GM18517 (cell line): Measurements from ENCODE around the gene MGLL.

Experiments used
- ATAC-seq: cut with Tn5 transposase; IDR thresholded peaks from one replicate; pipeline ENCODE4 v1.9.1; 2021; ENCODE audit warnings: mild to moderate bottlenecking, moderate library complexity; ENCODE audit not compliant: unreplicated experiment

MGLL gene

DNA sequence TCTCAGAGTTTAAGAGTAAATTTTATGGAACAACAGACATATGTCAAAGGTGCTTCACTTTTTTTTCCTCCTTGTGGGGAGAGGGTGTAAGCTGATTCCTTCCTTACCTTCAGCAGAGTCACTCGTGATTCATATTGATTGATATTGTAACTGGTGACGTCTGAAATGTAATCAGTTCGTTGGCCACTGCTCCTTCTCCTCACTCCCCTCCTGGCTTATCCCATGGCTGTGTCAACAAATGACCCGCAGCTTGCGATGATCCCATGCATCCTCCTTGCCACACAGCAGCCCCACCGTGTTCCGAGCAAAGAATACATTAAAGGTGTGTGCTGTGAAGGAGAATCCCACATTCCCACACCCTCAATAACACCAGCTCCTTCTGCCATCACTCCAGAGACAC is 7.3 kb downstream of the MGLL start:
- ATAC-seq = no peak

DNA sequence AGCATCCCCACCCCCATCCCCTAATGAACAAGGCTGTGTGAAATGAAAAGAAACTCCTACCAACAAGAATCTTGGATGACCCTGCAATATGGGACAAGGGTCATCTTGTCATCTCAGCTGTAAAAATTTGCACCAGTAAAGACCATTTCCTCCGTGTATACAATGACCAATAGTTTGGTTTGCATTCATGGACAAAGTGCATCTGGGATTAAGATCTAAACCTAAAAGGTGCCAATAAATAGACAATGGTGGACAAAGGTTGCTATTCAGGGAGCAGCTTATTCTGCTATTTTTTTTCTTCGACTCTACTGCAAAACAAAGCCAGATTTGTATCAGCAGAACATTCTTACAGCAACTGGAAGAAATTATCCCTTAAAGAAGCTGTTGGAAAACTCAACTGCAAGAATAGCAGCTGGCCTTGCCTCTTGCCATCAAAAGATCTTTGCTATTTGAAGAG is 8.0 kb downstream of the MGLL start:
- ATAC-seq = no peak

DNA sequence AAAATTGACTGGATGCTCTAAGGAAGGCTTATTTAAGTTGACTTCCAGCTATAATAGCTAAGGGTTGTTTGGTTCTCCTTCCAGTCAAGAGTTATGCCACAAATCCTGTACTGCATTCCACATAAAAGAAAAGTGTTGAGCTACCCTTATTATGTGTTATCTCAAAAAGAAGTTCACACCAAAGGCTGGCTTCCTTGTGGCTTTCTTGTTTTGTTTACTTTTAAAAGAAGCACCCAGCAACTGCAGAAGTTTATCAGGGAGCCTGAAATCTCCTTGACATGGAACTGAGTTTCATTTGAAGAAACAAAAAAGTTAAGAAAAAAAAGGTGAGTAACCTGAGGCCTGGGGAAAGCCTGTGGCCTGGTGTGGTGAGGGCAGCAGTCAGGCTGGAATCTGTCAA is 10.2 kb downstream of the MGLL start:
- no peak for ATAC-seq

DNA sequence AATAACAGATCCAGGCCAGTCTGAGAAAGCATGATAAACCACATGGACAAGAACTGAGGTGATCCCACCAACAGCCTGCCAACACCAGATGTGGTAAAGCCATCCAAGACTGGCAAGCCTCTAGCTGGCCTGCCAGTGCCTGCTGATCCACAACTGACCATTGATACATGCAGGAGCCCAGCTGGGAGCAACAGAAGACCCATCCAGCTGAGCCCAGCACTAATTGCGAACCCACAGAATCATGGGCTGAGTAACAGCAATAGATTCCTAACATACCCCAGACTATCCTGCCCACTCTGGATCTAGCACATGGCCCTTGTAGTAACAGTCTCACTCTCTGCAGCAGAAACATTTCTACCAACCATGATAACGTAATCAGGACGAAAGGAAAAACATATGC is 10.6 kb downstream of the MGLL start:
- no peak for ATAC-seq

DNA sequence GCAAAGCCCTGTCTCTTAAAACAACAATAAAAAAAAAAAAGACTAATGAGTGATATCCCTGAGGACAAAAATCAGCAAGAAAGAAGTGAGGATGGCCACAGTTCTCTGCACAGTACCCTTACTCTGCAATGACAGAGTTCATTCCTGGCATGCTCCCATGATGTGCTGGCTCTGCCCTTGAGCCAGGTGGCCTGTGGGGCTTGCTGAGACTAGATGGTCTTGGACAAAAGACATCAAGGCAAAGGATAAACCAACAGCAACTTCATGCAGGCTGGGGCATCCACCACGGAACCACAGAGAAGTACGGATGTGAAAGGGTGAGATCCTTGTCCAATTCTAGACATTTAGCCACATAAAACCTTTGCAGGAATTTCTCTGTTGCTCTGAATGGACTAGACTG is 12.7 kb downstream of the MGLL start:
- ATAC-seq = no peak

DNA sequence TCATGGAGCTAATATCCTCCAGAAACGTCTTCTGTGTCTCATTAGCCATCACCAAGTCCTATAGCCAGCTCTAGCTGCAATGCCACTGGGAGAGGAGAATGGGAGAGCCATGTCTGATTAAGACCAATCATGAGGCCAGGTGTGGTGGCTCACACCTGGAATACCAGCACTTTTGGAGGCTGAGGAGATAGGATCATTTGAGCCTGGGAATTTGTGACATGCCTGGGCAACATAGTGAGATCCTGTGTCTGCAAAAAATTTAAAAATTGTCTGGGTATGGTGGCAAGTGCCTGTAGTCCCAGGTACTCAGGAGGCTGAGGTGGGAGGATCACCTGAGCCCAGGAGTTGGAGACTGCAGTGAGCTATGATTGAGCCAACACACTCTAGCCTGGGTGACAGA is 13.1 kb downstream of the MGLL start:
- no peak for ATAC-seq

DNA sequence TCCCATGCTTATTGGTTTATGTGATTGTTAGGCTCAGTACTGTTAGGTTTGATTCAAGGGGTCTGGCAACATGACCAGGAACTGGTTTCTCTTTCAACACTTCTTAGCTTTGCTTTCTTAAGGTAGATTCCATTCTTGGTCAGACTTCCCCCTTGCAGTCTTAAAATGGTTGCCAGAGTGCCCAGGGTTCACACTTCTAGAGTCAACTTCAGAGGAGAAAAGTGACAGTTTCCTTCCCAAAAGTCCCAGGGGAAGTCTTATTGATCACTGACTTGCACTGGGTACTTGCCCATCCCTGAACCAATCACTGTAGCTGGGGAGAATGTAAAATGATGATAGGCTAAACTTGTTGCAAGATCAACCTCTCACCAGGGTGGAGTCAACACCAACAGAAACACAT is 14.1 kb downstream of the MGLL start:
- ATAC-seq = no peak

DNA sequence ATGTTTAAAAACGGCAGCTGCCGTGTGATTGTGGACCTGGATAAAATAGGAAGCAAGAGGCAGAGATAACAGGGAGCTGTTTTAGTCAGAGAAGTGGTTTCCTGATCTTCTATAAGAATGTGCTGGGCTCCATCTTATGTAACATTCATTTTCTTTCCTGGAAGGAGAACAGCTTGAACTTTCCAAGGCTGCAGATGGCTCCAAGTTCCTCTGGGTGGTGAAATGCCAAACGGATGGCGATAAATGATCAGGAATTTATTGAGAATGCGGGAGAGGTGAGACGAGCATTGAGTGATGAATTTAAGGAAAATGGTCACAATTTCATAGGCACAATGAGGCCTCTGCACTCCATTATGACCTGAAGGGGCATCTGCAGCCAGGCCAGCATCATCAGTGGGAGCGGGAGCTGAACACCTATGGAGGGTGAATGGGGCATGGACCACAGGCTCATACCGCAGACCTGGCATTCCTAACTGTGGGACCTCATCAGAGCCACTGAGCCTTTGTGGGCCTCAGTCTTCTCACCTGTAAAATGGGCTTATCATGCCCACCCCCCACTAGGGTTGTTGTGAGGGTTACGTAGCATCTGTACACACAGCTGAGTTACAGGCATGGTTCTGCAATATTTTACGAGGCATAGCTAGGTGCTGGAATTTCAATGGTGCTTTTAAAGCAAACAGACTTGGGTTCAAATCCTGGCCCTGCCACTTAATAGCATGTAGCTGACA is 17.1 kb downstream of the MGLL start:
- ATAC-seq = no peak

DNA sequence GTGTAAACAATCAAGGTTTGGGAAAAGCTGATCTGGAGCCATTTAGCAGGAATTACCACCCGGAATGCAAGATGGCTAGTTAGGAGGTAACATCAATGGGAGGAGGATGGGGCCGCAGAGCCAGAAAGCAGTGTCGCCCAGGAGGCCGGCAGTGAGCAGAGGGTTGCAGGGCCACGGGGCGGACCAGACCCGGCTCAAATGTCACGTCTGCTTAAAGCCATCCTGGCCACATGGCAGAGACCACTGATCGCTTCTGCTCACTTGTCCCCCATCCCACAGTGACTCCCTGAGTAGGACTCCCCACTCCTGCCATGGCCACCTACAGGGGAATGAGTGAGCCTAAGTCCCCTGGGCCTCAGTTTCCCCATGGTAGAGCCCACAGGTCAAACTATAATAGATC is 18.2 kb downstream of the MGLL start:
- ATAC-seq = no peak

DNA sequence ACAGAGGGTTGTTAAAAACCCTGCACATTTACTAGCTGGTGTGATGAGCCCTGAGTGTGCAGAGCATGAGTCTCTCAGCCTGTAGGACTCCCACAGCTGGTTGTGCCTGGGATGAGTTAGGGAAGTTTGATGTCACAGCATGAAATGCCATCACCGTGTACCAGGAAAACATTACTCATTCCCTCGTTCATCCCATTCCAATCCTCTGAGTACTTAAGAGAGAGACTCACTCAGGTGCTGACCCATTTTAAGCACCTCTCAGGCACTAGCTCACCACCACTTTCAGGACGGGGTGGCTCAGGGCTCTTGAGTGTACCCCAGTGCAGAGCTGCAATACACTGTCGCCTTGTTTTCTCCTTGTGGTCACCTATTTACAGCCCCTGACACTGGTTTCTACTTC is 18.7 kb downstream of the MGLL start:
- ATAC-seq = no peak

DNA sequence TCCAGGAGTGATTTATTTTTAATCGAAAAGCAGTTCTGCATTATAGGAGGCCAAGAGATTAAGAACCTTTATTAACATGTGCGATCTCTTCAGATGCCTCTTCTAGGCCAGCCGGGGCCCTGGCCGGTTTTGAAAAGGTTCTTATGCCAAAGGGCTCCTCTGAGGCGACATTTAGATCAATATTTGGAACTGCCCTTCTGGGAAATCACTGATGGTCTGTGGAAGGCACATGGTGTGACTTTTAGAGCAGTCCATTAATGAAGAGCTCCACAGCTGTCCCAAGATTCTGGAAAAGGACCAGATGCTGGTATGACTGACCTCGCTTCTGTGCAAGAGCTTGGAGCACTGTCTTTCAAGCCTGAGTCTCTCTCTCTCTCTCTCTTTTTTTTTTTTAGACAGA is 19.7 kb downstream of the MGLL start:
- no peak for ATAC-seq

DNA sequence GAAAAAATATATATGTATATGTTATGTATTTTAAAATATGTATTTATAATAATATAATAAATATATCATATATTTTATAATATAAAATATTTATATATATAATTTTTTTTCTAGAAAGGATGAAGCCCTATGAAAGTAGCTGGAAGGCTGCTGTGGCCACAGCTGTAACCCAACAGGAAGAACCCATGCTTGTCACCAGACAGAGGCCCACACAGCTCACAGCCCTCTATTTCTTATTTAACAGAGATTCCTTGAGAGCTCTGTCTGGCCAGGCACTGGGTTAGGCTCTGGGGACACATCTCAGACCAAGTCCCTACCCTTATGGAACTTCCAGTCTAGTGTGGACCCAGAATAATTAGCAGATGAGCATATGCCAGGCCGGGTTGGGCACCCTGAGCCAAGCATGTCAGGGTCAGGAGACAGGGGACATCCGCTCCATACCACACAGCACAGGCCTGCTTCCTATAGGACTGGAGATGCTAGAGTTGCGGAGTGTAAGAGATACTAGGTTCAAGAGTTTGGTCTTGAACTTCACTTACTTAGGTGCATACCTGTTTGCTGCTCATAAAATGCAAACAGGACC is 20.5 kb downstream of the MGLL start:
- no peak for ATAC-seq

DNA sequence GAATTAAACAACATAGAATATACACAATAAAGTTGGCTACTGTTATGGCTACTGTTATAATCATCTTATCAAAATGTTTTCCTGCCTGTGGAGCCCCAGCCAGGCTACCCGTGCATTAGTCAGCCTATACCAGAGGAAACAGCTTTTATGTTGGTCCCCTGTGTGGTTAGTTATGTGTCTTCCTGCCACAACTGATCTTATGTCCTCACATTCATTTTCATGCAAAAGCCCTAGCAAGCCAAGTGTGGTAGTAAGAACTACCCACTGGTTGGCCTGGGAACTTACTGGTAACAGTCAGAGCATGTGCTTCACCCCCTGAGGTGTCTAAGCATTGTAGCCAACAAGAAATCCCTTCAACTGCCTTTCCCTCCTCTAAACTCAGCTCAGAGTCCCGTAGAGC is 21.8 kb downstream of the MGLL start:
- ATAC-seq = no peak

DNA sequence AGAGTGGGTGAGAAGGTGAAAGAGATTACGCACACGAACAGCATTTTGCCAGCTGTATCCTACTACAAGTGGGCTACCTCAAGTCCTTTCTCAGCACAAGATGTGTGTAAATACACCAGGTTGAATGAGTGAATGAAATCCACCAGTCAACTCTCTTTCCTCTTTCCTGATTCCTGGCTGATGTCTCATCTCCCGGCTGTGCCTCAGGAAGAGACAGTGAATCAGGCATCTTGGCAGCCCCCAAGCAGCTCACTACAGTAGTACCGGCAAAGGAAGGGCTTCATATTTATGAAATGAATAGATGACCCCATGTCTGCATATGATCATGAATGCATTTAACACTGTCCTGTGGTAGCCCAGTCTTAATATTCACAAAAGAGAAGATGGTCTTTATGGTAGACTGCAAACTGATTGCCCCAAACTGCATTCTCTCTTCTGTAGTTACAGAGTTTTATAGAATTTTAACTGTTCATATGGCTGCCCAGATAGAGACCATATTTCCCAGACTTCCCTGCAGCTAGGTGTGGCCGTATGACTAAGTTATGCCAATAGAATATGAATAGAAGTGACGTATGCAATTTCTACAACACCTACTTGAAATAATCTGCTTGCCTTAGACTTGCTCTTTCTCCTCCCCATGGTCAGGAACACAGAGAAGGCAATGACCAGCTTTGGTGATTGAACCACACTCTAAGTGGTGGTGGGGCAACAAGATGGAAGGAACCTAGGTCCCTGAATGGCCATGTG is 22.7 kb downstream of the MGLL start:
- no peak for ATAC-seq

DNA sequence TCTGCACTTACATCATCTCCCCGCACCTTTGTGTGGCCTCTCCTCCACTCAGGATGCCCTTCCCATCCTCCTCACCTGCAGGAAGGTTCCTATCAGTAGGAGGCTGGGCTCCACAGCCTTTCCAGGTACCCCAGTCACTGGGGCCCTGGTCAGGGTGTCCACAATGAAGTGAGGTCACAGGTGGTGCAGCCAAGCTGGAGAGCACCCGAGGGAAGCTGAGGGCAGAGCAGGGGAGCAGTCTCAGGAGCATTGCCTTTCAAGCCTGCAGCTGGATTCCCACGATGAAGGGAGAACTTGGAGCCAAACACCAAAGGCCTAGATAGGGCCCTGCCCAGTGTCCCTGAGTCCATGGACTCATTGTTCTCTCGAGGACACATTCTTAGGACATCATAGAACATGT is 23.6 kb downstream of the MGLL start:
- ATAC-seq = no peak

DNA sequence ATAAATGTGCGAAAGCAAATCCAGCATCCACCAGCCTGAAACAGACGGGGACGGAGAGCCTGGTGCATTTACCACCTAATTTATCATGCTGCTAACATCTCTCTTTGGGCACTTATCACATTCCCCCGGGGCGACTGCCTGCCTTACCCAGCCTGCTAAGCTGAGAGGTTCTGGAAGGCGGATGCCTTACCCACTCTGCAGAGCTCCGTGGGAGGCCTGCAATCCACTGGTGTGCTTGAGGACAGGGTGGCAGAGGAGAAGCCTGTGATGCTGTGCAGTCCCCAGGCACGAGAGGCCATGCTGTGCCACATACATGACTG is 25.5 kb downstream of the MGLL start:
- ATAC-seq = no peak

DNA sequence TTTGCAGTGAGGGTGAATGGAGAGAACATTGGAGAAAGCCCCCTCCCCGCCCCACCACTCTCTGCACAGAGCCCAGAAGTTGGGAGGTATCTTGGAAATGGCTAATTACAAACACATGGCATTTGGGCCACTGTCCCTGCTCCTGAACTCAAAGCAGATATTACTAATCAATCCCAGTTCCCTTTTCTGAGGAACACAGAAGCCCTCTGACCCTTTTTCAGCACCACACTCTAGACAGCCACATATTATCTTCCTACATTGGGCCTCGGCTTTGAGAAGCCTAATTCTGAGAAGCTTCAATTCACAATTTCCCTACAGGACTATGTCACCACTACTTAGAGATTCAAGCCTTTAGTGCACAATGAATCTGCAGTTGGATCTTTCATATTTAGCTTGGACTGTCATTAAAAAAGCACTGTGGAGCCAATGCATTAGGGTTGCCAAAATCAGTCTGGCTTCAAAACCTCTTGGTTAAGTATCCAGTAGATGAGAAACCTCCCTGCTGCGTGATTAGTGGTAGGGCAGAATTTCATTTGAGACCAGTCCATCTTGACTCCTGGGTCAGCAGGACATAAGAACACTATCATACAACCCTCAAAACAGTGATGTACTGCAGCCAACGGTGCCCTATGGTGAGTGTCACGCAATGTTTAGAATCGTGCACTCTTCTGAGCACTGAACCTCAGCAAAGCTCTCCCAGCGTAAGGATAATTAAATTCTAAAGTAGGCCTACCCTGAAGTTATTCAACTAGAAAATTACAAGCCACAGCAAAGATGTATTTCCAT is 26.1 kb downstream of the MGLL start:
- ATAC-seq = no peak

DNA sequence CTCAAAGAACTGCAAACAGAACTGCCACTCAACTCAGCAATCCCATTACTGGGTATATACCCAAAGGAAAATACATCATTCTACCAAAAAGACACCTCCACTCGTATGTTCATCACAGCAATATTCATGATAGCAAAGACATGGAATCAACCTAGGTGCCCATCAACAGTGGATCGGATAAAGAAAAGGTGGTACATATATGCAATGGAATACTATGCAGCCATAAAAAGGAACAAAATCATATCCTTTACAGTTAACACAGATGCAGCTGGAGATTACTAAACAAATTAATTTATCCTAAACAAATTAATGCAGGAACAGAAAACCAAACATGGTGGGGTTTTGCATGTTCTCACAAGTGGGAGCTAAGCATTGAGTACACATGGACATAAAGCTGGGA is 27.3 kb downstream of the MGLL start:
- ATAC-seq = no peak

DNA sequence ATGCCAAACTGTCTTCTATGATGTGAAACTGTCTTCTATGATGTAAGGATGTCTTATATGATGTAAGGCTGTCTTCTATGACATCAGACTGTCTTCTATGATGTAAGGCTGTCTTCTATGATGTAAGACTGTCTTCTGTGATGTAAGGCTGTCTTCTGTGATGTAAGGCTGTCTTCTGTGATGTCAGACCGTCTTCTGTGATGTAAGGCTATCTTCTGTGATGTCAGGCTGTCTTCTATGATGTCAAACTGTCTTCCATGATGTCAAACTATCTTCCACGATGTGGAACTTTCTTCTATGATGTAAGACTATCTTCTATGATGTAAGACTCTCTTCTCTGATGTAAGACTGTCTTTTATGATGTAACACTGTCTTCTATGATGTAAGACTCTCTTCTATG is 27.9 kb downstream of the MGLL start:
- ATAC-seq = no peak

DNA sequence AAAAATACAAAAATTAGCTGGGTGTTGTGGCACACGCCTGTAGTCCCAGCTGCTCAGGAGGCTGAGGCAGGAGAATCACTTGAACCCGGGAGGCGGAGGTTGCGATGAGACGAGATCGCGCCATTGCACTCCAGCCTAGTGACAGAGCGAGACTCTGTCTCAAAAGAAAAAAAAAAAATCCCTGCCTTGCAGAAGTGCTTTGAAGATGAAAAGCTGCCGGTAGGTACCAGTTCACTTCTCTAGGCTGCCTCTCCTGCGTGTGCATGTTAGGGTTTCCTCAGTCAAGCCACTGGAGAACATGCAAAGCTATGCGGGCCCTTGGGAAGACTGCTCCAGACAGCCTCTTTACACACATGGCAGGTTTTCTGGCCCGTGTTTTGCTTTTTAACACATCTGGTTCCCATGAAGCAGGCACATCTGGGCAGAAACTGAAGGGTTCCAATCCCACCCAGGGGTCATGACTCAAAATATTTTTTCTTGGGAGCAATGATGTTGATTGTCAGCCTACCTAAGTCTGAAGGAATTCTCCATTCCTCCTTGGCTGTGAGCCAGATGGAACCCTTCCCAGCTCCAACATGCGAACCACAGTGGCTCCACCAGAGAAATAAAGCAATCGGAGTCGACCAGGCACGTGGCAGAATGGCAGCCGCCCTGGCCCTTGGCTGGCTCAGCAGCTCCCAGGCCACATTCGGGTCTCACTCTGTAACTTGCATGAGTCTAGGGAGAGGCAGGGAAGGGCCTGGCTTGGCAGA is 29.6 kb downstream of the MGLL start:
- ATAC-seq = no peak
